Measurements from ENCODE around the gene IRF2. TPM values are rescaled to one million over a fixed set of nuclear protein-coding genes. Genes with fewer than 3 reads are reported as not detected.

Gene IRF2
- total RNA-seq, 1 experiment from 2014 or later, result 6.1 TPM

DNA sequence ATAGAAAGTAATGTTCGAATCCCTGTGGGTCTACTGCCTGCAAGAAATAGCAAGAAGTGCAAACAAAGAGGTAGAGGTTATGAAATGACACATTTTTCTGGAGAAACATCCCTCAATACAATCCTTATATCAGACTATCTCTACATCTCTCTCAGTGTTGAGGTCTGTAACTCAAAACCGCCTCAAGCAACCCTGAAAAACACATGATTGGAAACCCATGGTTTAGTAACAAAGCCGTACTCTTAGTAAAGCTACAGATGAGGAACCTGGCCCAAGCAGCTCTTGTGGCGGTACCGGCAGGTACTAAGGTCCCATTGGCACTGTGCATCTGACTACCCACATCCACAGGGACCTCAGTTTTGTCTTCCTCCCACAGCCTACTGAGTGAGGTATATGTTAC is 53.9 kb downstream of the IRF2 start:
- Histone ChIP-seq H3K4me1 (no peaks in the 10 kb centered on the region), H3K9me3 (replicated peaks) (0 out of 2 replicates have a peak, but pooled peaks cover 3% of the 10 kb centered on the region), H3K27ac (no peak overlapping the region), H3K27me3 (no peaks in the 10 kb centered on the region), H3K4me3 (no peak overlapping the region), H3K36me3 (peaks cover 2% of the 10 kb centered on the region)
- DNase-seq, result no peak

- Histone ChIP-seq H3K4me3 (no peak overlapping the region), H3K27ac (no peak overlapping the region), H3K4me1 (no peaks in the 10 kb centered on the region), H3K9me3 (replicated peaks) (0 out of 2 replicates have a peak, but pooled peaks cover 3% of the 10 kb centered on the region), H3K36me3 (peaks cover 2% of the 10 kb centered on the region), H3K27me3 (no peaks in the 10 kb centered on the region)
- DNase-seq, result no peak
Measured at GRCh38 chr4:184419976-184420375, 54.4 kb downstream of the IRF2 start.

DNA sequence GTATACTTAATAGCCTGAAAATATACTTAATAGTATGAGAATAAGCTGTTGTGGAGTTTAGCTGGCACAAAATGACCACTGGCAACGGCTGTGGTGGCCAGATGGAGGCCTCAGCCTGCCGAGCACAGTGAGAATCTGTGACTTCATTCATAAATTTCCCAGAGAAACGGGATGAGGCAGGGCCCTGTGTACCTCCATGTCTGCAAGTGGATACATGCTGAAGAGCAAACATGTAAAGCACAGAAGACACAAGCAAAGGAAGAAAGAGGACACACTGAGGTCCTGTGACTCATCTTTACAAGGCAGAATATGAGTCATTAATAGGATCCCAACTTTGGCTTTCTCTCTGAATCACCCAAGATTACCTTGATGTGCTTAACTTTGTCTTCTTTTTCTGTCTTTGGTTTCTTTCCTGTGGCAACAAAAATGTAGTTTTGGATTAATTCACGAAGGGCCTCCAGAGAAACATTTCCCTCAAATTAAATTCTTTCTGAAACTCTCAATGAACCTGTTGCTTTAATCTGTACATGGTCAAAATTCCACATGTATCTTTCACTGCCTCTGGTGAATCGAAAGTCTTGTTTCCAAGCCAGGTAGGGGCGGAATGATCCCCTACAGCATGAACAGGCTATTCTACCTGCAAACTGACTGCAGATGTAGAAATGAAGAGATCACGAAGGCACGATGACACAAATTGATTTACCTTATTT is 56.4 kb downstream of the IRF2 start:
- H3K36me3 ChIP-seq, result peaks cover 2% of the 10 kb centered on the region
- no peaks in the 10 kb centered on the region for H3K4me1 ChIP-seq
- no peak overlapping the region for H3K27ac ChIP-seq
- H3K4me3 ChIP-seq, result no peak overlapping the region
- H3K27me3 ChIP-seq, result no peaks in the 10 kb centered on the region
- H3K9me3 ChIP-seq (replicated peaks), result 0 out of 2 replicates have a peak, but pooled peaks cover 3% of the 10 kb centered on the region
- peak in 1 of 2 experiments; percentile 1 for DNase-seq

DNA sequence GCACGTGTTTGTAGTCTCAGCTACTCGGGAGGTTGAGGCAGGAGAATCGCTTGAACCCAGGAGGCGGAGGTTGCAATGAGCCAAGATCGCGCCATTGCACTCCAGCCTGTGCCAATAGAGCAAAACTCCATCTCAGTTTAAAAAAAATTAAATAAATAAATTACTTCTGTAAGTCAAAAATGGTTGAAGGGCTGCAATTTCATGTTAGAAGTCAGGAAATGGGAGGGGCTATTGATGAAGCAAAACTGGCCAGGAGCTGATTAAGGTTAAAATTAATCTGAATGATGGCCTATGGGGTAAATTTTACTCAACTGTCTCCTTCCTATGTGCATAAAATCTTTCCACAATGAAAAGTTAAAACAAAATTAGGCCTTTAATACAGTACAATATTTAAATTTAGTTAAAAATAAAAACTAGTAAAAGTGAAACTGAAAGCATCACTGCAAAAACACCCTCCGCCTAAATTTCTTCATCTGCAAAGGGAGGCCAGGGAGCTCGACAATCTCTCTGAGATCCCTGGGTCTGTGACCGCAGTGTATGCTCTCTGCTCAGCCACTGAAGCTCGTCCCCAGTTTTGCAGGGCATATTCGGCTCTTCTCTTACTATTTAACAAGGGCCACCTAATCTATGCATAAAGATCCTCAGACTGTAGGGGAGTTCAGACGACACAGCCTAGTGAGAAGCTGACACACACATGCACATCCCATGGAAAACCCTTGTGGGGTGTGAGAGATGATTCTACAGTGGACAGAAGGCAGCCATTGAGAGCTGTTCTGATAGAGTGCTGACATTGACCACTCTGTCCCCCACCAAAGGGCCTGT is 57.2 kb downstream of the IRF2 start:
- Histone ChIP-seq H3K27me3 (no peaks in the 10 kb centered on the region), H3K4me1 (no peaks in the 10 kb centered on the region), H3K4me3 (no peak overlapping the region), H3K27ac (no peak overlapping the region), H3K9me3 (replicated peaks) (no peaks in the 10 kb centered on the region), H3K36me3 (peaks cover 2% of the 10 kb centered on the region; the same call in 1 of the 2 replicates)
- DNase-seq, result no peak

DNA sequence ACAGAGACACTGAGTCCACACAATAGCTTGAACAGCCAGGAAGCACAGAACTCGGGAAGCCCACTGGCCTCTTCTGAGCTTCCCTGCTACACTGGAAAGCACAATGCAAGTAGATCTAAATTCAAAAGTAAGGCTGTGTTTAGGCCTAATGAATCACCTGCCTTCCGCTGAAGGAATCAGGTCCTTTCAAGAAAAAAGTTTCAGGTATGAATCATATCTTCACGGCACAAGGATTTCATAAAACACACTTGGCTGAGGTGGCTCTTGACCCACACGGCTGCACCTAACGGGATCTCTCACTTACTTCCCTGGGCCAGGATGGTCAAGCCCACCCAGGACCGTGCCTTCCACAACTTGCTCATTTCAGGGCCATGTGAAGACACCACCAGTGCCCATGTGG is 59.3 kb downstream of the IRF2 start:
- no peaks in the 10 kb centered on the region for H3K27me3 ChIP-seq
- H3K9me3 ChIP-seq (replicated peaks), result no peaks in the 10 kb centered on the region
- H3K4me3 ChIP-seq, result no peak overlapping the region
- no peaks in the 10 kb centered on the region for H3K4me1 ChIP-seq
- no peak overlapping the region for H3K27ac ChIP-seq
- DNase-seq, result no peak
- peaks cover 2% of the 10 kb centered on the region; the same call in 1 of the 2 replicates for H3K36me3 ChIP-seq

- Histone ChIP-seq H3K9me3 (replicated peaks) (no peaks in the 10 kb centered on the region), H3K27ac (no peak overlapping the region), H3K4me3 (no peak overlapping the region), H3K27me3 (no peaks in the 10 kb centered on the region), H3K36me3 (peaks cover 2% of the 10 kb centered on the region; the same call in 1 of the 2 replicates), H3K4me1 (no peaks in the 10 kb centered on the region)
- DNase-seq, result no peak
Measured at GRCh38 chr4:184413261-184414046, 60.9 kb downstream of the IRF2 start.

- H3K27ac ChIP-seq, result no peak overlapping the region
- DNase-seq, result no peak
- no peaks in the 10 kb centered on the region for H3K27me3 ChIP-seq
- H3K4me1 ChIP-seq, result no peaks in the 10 kb centered on the region
- H3K9me3 ChIP-seq (replicated peaks), result no peaks in the 10 kb centered on the region
- no peaks in the 10 kb centered on the region for H3K36me3 ChIP-seq
- H3K4me3 ChIP-seq, result no peak overlapping the region
Measured at GRCh38 chr4:184410748-184411147, 63.6 kb downstream of the IRF2 start.

- H3K4me1 ChIP-seq, result no peaks in the 10 kb centered on the region
- no peaks in the 10 kb centered on the region for H3K36me3 ChIP-seq
- no peak overlapping the region for H3K27ac ChIP-seq
- no peaks in the 10 kb centered on the region for H3K27me3 ChIP-seq
- no peak overlapping the region for H3K4me3 ChIP-seq
- no peak for DNase-seq
- no peaks in the 10 kb centered on the region for H3K9me3 ChIP-seq (replicated peaks)
Measured at GRCh38 chr4:184409911-184410692, 64.2 kb downstream of the IRF2 start.

- Histone ChIP-seq H3K9me3 (replicated peaks) (no peaks in the 10 kb centered on the region), H3K36me3 (no peaks in the 10 kb centered on the region), H3K27ac (no peak overlapping the region), H3K4me3 (no peak overlapping the region), H3K4me1 (no peaks in the 10 kb centered on the region), H3K27me3 (no peaks in the 10 kb centered on the region)
- no peak for DNase-seq
Measured at GRCh38 chr4:184409502-184409901, 64.8 kb downstream of the IRF2 start.

- Histone ChIP-seq H3K4me1 (no peaks in the 10 kb centered on the region), H3K9me3 (replicated peaks) (no peaks in the 10 kb centered on the region), H3K36me3 (no peaks in the 10 kb centered on the region), H3K27ac (no peak overlapping the region), H3K4me3 (no peak overlapping the region), H3K27me3 (no peaks in the 10 kb centered on the region)
- no peak for DNase-seq
Measured at GRCh38 chr4:184408684-184409081, 65.7 kb downstream of the IRF2 start.

DNA sequence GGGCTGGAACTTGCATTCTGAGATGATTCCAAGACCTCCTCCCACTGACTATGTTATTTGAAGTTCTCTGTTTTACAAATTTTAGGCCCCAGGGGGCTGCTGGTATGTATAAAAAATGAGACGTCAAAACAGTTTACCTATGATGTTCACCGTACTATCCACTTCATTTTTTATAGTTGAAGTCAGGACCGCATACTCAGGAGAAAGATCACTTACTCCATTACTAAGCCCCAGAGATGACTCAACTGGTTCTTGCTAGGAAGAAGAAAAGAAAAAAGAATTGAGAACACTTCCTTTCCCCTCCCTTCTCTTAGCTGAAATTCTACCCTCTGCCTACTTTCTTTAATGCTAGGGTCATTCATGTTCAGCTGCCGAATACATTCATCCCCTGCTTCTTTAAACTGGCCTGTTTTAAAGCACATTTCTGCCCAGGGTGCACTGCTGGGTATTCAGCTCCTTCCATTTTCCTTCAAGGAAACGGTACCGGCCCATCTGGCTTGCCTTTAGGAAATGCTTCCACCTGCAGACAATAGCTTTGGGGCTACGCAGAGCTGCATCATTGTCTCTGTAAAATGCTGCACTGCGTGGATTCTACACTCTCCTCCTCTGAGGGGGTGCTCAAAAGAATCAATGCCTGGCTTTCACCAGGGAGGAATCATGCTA is 66.2 kb downstream of the IRF2 start:
- Histone ChIP-seq H3K4me1 (no peaks in the 10 kb centered on the region), H3K36me3 (no peaks in the 10 kb centered on the region), H3K4me3 (no peak overlapping the region), H3K27me3 (no peaks in the 10 kb centered on the region), H3K27ac (no peak overlapping the region), H3K9me3 (replicated peaks) (no peaks in the 10 kb centered on the region)
- DNase-seq, result no peak

DNA sequence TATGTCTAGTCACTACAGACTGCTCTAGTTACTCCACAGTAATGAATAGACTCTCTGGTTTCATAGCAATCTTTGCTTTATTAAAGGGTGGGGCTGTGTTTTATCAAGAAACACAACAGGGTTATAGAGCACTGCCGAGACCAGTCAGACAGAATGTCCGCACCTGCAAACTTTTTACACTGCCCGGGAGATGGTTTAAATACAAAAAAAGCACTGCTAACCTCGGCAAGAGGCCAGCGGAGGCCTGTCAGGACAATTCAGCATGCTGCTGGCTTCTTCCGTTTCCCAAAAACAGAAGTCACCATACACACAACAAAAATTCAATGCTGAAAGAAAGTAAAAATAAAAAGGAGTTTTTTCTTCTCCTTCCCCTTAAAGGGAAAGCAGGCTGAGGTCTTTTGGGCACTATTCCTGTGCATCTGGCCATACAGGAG is 67.4 kb downstream of the IRF2 start:
- Histone ChIP-seq H3K4me3 (no peak overlapping the region), H3K4me1 (no peaks in the 10 kb centered on the region), H3K9me3 (replicated peaks) (no peaks in the 10 kb centered on the region), H3K36me3 (no peaks in the 10 kb centered on the region), H3K27ac (no peak overlapping the region), H3K27me3 (no peaks in the 10 kb centered on the region)
- no peak for DNase-seq

GRCh38 chr4:184404047-184404446 is 70.3 kb downstream of the IRF2 start:
- H3K27ac ChIP-seq, result no peak overlapping the region
- H3K9me3 ChIP-seq (replicated peaks), result no peaks in the 10 kb centered on the region
- no peaks in the 10 kb centered on the region for H3K4me1 ChIP-seq
- H3K4me3 ChIP-seq, result no peak overlapping the region
- DNase-seq, result no peak
- no peaks in the 10 kb centered on the region for H3K36me3 ChIP-seq
- no peaks in the 10 kb centered on the region for H3K27me3 ChIP-seq

GRCh38 chr4:184403384-184403781 is 71.0 kb downstream of the IRF2 start:
- no peaks in the 10 kb centered on the region for H3K9me3 ChIP-seq (replicated peaks)
- no peak overlapping the region for H3K27ac ChIP-seq
- DNase-seq, result no peak
- no peaks in the 10 kb centered on the region for H3K36me3 ChIP-seq
- H3K4me1 ChIP-seq, result no peaks in the 10 kb centered on the region
- H3K4me3 ChIP-seq, result no peak overlapping the region
- H3K27me3 ChIP-seq, result no peaks in the 10 kb centered on the region
